HG03342 (cell line): ENCODE measurements around the gene TXK.

Experiments
- ATAC-seq: cut with Tn5 transposase; IDR thresholded peaks from one replicate; pipeline ENCODE4 v1.9.1; 2021; ENCODE audit warnings: mild to moderate bottlenecking, moderate library complexity; ENCODE audit not compliant: unreplicated experiment

The TXK gene

DNA sequence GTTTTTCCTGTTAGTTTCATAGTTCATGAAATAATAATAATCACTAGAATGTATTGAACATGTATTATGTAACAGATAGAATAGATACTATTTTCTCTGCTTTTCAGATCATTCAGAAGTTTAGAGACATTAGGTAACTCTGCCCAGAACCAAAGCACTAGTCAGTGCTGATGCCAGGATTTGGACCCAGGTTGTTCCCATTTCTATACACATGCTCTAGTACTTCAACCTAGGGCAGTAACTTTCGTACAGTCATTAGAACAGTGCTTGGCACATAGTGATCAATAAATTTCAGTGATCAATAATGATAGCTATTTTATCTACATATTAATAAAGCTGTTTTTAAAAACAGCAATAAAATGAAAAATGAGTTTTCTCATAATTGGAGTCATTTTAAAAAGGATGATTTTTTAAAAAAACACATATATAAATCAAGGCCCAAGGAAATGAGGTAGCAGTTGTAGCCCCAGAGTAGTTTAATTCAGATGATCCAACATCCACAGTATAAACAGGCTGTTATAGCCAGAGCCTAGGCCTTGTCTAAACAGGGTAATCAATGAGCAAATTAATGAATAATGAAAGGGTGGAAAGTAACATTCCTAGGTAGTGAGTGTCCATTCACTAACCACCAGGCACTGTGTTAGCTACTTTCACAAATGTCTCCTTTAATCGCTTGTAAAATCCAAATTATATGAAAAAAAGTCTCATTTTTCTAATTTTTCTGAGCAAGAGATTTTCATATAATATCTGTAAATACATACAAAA is 25.6 kb downstream of the TXK start:
- no peak for ATAC-seq

- no peak for ATAC-seq
Observed at GRCh38 chr4:48105230-48105629, 28.8 kb downstream of the TXK start.

- peak; percentile 65 for ATAC-seq
Observed at GRCh38 chr4:48103483-48104139, 30.4 kb downstream of the TXK start.

DNA sequence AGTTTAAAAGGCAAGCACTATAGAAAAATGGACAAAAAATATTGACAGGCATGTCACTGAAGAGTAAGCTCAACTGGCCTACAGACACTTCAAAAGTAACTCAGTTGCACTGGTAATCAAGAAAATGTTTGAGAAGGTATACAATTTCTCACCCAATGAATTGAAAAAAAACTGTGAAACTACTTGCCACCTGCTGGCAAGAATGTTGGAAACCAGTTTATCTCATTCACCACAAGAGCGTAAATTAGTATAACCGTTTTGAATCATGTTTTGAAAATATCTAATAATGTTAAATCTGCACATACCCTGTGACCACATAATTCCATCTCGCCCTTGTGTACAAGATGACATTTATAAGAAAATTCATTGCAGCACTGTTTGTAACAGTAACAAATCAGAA is 31.7 kb downstream of the TXK start:
- no peak for ATAC-seq

DNA sequence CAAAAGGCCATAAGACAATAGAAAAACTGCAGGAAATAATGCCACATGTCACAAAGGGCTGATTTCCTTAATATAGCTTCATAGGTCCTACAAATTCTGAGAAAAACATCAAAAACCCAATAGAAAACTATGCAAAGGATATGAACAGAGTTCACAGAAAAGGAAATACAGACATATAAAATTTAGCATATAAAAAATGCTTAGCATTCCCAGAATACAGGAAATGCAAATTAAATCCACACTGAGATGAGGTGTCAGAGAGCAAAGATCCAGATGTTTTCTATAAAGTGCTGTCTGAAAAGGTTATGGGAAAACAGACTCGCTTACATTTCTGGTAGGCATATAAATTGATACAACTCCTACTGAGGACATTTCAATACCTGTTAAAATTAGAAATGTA is 33.8 kb downstream of the TXK start:
- no peak for ATAC-seq

DNA sequence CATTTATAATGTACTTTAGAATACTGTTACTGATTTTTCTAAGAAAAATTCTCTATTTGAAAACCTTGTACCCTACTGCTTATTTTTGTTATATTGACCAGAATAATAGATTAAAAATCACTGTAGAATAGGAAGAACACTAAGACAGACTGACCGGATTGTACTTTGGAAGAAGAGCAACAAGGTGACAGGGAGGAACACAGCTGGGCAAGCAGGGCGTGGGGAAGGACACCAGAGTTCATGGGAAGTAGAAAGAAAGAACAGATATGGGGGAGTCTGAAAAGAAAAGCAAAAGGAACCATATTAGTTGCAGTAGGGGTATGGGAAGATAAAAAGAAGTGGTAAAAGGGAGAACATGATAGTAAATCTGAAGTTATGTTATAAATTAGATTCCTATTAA is 38.6 kb downstream of the TXK start:
- no peak for ATAC-seq

DNA sequence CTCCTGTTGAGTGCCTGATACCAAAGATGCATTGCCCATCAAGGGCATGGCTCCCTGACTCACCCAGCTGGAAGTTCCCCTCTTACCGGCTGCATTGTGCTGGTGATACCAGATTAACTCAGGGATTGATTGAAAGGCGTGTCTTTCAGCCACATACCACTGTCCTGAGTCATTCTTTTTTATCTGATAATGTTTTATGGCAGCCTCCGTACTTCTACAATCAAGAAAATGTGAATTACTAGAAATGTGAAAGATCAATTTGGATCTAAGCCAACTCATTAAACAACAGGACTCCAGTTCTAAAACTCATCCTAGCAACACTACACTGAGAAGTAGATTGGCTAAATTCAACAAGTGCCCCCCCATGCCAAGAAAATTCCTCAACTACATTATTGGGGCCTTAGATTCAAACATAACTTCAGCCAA is 40.0 kb downstream of the TXK start:
- no peak for ATAC-seq

- ATAC-seq, result no peak
Observed at GRCh38 chr4:48090621-48091020, 43.4 kb downstream of the TXK start.

GRCh38 chr4:48085821-48086589 is 48.0 kb downstream of the TXK start:
- ATAC-seq, result no peak

DNA sequence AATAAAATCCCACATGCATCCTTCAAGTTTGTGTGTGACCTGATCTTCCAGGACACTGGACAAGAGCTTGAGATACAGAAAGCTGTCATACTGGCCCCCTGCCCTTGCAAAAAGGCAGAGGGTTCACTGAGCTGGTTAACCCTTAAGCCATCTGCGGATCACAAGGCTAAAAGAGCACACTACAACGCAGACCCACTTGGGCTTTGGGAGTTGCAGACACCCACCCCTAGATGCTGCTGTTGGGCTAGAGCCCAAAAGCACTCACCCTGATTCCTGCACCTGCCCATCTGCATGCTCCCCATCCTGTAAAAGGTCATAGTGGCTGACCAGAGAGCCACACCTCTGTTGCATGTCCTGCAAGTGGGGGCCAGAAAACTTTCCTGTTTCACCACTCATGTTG is 51.1 kb downstream of the TXK start:
- no peak for ATAC-seq

DNA sequence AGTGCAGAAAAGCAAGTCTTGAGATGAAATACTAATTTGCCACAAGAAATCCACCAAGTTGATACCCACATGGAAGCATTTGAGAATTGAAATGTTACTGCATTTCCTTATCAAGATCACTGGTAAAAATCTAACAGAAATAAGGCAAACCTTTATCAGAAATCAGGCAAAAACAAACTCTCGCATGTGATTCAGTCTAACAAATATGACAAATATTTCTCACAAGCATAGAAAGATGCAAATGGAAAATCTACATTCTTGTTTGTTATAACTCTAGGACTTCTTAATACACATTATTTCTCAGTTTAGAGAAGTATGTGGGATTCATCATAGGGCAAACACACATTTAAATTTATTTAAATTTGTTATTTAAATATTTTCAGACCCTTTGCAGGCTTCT is 52.9 kb downstream of the TXK start:
- ATAC-seq, result no peak

- no peak for ATAC-seq
Observed at GRCh38 chr4:48079972-48080391, 54.1 kb downstream of the TXK start.

DNA sequence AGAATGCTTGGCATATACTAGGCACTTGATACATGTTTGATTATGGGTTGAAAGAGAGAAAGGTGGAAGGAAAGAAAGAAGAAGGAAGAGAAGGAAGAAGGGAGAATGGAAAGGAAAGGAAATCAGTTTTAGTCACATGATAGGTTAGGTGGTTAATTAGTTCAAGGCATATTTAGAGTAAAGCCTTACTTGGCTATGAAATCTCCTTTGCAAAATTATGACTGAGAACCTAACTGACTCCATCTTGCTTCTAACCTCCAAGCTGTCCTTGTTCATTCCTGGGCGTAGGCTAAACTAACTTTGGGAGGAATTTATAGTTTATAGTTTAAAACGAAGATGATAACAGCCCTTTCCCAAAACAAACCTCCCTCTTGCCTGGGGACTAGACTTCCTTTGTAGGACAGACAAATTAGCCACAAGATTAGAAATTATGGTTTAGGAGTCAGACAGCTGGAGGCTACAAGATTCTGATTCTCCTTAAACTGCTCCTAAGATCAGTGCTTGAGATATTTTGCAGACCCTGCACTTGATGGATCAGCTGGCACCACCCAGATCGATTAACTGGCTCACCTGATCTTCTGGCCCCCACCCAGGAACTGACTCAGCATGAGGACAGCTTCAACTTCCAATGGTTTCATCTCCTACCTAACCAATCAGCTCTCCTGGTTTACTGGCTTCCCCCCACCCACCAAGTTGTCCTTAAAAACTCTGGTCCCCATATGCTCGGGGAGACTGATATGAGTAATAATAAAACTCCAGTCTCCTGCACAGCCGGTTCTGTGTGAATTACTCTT is 55.0 kb downstream of the TXK start:
- no peak for ATAC-seq

DNA sequence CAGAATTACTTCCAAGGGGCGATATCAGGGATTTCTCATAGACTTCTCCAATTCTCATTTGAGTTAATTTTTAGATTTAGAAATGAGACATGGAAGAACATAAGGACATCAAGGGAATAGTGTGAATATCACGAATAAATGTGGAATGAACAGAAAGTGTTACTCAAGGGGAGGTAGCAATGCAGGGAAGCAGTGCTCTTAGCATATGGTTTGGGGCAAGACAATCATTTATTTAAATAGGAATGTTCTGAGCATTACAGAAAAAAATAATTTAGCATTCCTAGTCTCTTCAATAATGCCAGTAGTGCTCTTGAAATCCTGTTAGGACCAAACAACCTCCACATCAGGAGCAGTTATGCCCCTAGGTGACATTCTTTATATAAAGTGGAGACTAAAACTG is 55.6 kb downstream of the TXK start:
- ATAC-seq, result no peak

- no peak for ATAC-seq
Observed at GRCh38 chr4:48074657-48075056, 59.4 kb downstream of the TXK start.

DNA sequence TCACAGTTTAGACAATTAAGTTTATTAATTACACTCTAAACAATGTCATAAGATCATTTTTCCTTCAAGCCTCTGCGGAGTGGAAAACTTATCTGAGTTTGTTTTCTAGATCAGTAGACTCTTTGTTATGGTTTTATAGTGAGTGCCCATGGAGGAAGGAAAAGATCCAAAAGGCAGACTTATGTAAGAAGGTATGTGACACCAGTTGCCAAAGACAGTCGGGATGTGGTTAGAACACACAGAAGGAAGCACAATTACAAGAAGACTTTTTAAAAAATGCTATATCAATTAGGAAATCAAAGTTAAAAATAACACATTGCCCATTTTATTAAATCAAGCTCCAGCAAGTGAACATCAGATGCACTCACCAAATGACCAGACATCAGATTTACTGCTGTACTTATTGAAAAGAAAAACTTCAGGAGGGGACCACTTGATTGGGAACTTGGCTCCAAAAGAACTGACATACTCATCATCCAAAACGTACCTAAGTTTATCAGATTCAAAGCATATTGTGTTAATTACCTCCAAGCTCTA is 60.4 kb downstream of the TXK start:
- ATAC-seq, result no peak

GRCh38 chr4:48071191-48071590 is 62.9 kb downstream of the TXK start:
- no peak for ATAC-seq

DNA sequence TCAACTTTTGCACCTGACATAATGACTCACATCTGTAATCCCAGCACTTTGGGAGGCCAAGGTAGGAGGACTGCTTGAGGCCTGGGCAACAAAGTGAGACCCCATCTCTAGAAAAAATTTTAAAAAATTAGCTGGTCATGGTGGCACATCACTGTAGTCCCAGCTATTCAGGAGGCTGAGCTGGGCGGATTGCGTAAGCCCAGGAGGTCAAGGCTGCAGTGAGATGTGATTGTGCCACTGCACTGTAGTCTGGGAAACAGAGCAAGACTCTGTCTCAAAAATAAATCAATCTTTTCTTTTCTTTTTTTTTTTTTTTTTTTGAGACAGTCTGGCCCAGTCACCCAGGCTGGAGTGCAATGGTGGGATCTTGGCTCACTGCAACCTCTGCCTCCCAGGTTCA is 65.0 kb downstream of the TXK start:
- ATAC-seq, result no peak

GRCh38 chr4:48068182-48068581 is 65.9 kb downstream of the TXK start:
- no peak for ATAC-seq

DNA sequence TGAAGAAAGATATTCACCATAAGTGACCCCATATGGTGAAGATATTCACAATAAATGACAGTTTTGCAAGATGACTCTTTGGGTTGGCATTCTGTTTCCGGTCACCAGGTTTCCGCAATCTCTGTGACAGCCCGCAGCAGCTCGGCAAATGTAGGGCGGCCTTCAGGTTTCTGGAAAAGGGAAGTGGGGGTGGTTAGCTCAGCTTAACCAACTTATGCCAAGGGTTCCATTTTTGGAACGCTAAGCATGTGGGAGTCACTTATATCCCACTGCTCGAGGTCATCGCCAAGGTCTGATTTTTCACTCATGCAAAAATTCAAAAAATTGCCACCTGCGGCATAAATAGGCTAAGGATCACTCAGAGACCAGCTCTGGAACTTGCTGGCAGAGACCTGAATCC is 66.5 kb downstream of the TXK start:
- no peak for ATAC-seq

DNA sequence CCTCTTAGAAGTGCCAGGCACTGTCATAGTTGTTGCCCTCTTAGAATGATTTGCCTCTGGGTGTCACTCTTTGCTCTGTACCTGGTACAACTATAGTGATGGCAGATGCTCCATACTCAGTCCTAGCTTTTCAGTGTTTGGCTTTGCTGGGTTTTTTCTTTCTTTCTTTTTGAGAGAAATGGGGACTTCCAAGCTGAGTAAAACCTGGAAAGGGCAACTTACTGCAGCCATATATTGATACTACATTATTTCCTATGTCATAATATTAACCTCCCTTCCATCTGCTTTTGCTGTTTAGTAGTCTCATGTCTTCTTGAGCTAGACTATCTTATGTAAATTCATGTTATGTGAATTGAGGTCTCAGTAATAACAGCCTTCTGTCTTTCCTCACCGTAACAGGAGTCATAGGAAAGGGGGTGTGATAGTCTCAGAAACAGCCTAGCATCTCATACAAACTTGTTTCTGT is 68.4 kb downstream of the TXK start:
- peak; percentile 61 for ATAC-seq
